C4-2B (cell line): ENCODE measurements around the gene GDF2.

Experiments
- ZFX ChIP-seq: fragments of 450-650 bp; IDR thresholded peaks from 2 replicates; pipeline ENCODE4 v1.6.1; 2017
- TF ChIP-seq, protein P1 (sequence below): fragments of 450-650 bp; conservative IDR thresholded peaks from 2 replicates; pipeline ENCODE4 v1.5.1; 2017; ENCODE audit warnings: mild to moderate bottlenecking

DNA sequence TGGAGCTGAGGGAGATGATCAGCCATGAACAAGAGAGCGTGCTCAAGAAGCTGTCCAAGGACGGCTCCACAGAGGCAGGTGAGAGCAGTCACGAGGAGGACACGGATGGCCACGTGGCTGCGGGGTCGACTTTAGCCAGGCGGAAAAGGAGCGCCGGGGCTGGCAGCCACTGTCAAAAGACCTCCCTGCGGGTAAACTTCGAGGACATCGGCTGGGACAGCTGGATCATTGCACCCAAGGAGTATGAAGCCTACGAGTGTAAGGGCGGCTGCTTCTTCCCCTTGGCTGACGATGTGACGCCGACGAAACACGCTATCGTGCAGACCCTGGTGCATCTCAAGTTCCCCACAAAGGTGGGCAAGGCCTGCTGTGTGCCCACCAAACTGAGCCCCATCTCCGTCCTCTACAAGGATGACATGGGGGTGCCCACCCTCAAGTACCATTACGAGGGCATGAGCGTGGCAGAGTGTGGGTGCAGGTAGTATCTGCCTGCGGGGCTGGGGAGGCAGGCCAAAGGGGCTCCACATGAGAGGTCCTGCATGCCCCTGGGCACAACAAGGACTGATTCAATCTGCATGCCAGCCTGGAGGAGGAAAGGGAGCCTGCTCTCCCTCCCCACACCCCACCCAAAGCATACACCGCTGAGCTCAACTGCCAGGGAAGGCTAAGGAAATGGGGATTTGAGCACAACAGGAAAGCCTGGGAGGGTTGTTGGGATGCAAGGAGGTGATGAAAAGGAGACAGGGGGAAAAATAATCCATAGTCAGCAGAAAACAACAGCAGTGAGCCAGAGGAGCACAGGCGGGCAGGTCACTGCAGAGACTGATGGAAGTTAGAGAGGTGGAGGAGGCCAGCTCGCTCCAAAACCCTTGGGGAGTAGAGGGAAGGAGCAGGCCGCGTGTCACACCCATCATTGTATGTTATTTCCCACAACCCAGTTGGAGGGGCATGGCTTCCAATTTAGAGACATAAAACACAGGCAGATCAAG lies 3.3 kb downstream of the GDF2 start:
- TF ChIP-seq, protein P1, sequence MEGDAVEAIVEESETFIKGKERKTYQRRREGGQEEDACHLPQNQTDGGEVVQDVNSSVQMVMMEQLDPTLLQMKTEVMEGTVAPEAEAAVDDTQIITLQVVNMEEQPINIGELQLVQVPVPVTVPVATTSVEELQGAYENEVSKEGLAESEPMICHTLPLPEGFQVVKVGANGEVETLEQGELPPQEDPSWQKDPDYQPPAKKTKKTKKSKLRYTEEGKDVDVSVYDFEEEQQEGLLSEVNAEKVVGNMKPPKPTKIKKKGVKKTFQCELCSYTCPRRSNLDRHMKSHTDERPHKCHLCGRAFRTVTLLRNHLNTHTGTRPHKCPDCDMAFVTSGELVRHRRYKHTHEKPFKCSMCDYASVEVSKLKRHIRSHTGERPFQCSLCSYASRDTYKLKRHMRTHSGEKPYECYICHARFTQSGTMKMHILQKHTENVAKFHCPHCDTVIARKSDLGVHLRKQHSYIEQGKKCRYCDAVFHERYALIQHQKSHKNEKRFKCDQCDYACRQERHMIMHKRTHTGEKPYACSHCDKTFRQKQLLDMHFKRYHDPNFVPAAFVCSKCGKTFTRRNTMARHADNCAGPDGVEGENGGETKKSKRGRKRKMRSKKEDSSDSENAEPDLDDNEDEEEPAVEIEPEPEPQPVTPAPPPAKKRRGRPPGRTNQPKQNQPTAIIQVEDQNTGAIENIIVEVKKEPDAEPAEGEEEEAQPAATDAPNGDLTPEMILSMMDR: no peak
- no peak for TF ChIP-seq ZFX
